ENCODE results near the gene RHOB.

The RHOB gene

GRCh38 chr2:20423847-20424246, 23.0 kb upstream of the RHOB start:
- H3K9me3 Mint-ChIP-seq, result no peaks in the 10 kb centered on the region
- no peaks in the 10 kb centered on the region for H3K36me3 Mint-ChIP-seq (ENCODE audit: low read depth)
- no peak overlapping the region for H3K27ac Mint-ChIP-seq
- TF ChIP-seq CTCF (IDR thresholded peaks at IDR 0.05), result no peak
- no peak for DNase-seq
- peaks cover 41% of the 10 kb centered on the region for H3K4me1 Mint-ChIP-seq
- peaks cover 11% of the 10 kb centered on the region for H3K27me3 Mint-ChIP-seq (ENCODE audit: low read depth, poor library complexity)
- no peak overlapping the region for H3K4me3 Mint-ChIP-seq

- H3K27me3 Mint-ChIP-seq (ENCODE audit: low read depth, poor library complexity), result peaks cover 11% of the 10 kb centered on the region
- no peaks in the 10 kb centered on the region for H3K9me3 Mint-ChIP-seq
- no peak for DNase-seq
- H3K27ac Mint-ChIP-seq, result peak overlapping the region; percentile 52
- peaks cover 33% of the 10 kb centered on the region for H3K4me1 Mint-ChIP-seq
- no peaks in the 10 kb centered on the region for H3K36me3 Mint-ChIP-seq (ENCODE audit: low read depth)
- H3K4me3 Mint-ChIP-seq, result no peak overlapping the region
- no peak for TF ChIP-seq CTCF (IDR thresholded peaks at IDR 0.05)
Observed at GRCh38 chr2:20424300-20425290, 22.3 kb upstream of the RHOB start.

GRCh38 chr2:20425371-20425881, 21.4 kb upstream of the RHOB start:
- TF ChIP-seq CTCF (IDR thresholded peaks at IDR 0.05), result no peak
- H3K4me1 Mint-ChIP-seq, result peaks cover 27% of the 10 kb centered on the region
- H3K9me3 Mint-ChIP-seq, result no peaks in the 10 kb centered on the region
- DNase-seq, result no peak
- no peak overlapping the region for H3K4me3 Mint-ChIP-seq
- no peaks in the 10 kb centered on the region for H3K36me3 Mint-ChIP-seq (ENCODE audit: low read depth)
- no peak overlapping the region for H3K27ac Mint-ChIP-seq
- H3K27me3 Mint-ChIP-seq (ENCODE audit: low read depth, poor library complexity), result peaks cover 12% of the 10 kb centered on the region

- no peak overlapping the region for H3K27ac Mint-ChIP-seq
Observed at GRCh38 chr2:20425884-20426283, 21.0 kb upstream of the RHOB start.

GRCh38 chr2:20427931-20428526, 18.8 kb upstream of the RHOB start:
- H3K4me3 Mint-ChIP-seq, result no peak overlapping the region
- H3K27ac Mint-ChIP-seq, result no peak overlapping the region
- H3K27me3 Mint-ChIP-seq (ENCODE audit: low read depth, poor library complexity), result peaks cover 16% of the 10 kb centered on the region
- no peaks in the 10 kb centered on the region for H3K36me3 Mint-ChIP-seq (ENCODE audit: low read depth)
- no peaks in the 10 kb centered on the region for H3K9me3 Mint-ChIP-seq
- no peak for TF ChIP-seq CTCF (IDR thresholded peaks at IDR 0.05)
- DNase-seq, result no peak
- peaks cover 31% of the 10 kb centered on the region for H3K4me1 Mint-ChIP-seq

More at GRCh38 chr2:20425884-20426283, 21.0 kb upstream of the RHOB start:
- H3K27me3 Mint-ChIP-seq (ENCODE audit: low read depth, poor library complexity), result peaks cover 15% of the 10 kb centered on the region
- H3K36me3 Mint-ChIP-seq (ENCODE audit: low read depth), result no peaks in the 10 kb centered on the region
- no peak overlapping the region for H3K4me3 Mint-ChIP-seq
- TF ChIP-seq CTCF (IDR thresholded peaks at IDR 0.05), result no peak
- H3K4me1 Mint-ChIP-seq, result peaks cover 27% of the 10 kb centered on the region
- DNase-seq, result no peak
- H3K9me3 Mint-ChIP-seq, result no peaks in the 10 kb centered on the region
